Renal pelvis (tissue), 4 donors: ENCODE data around the gene SEMA6D. TPM values are rescaled to one million over a fixed set of nuclear protein-coding genes. Genes with fewer than 3 reads are reported as not detected.
"Not testable (repeated sequence)": the region's sequence is repeated elsewhere in the genome, so short reads cannot be mapped to it uniquely, and the experiment has no call there.

Source experiments
- DNase-seq: peaks from one replicate; pipeline ENCODE4 v3.0.0-alpha.2; 2013
- polyA plus RNA-seq, 3 donors: library from polyadenylated mRNA; unstranded; fragments of 120-200 nt; gene quantifications; one replicate each; pipeline ENCODE4 v1.2.1, GENCODE V29; 2013; ENCODE audit not compliant: insufficient read length in 3 of 3

SEMA6D gene
- polyA plus RNA-seq, 3 donors: 28.0 to 37.1 (median 31.1) TPM

DNA sequence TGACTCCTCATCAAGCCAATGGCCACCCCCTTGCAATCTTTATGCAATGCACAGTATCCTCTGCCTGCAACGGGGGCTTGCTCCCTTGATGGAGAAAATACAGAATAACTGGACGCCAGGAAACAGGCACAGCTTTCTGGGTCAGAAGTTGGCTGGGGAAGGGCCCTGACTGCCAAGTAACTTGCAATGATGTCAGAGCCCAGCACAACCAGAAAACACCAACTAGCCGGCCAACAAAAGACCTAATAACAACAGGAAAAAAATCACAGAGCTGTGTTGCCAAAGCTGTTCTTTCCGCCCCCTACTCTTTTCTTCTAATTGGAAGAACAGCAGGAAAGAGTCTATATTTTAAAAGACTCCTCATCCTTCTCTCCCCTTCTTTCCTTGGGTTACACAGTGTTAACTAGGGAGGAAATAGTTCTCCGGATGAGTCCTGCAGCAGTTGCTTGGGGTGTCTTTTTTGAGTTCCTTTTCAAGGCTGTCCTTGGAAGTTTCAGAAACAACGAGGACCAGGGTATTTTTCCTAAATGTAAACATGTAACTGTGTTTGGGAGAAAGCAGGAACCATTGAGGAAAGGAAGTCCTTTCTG lies 1.4 kb upstream of the SEMA6D start:
- DNase-seq: no peak

DNA sequence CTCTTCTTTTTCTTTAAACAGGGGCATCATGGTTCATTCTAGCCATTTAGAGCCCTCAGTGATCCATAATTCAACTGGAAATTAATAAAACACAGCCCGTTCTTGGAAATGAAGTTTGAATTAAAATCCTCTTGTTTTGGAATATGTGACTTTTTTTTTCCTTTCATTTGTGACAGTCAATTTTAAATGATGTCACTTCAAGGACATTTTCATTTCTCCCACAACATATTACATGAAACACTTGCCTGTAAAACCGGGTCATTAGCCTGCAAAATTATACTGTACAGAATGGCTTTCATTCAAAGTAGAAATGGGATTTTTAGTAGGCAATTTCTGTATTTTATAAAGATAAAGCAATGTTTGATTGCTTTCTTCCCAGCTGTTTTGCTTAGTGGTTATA lies 789 bp upstream of the SEMA6D start:
- no peak for DNase-seq

DNA sequence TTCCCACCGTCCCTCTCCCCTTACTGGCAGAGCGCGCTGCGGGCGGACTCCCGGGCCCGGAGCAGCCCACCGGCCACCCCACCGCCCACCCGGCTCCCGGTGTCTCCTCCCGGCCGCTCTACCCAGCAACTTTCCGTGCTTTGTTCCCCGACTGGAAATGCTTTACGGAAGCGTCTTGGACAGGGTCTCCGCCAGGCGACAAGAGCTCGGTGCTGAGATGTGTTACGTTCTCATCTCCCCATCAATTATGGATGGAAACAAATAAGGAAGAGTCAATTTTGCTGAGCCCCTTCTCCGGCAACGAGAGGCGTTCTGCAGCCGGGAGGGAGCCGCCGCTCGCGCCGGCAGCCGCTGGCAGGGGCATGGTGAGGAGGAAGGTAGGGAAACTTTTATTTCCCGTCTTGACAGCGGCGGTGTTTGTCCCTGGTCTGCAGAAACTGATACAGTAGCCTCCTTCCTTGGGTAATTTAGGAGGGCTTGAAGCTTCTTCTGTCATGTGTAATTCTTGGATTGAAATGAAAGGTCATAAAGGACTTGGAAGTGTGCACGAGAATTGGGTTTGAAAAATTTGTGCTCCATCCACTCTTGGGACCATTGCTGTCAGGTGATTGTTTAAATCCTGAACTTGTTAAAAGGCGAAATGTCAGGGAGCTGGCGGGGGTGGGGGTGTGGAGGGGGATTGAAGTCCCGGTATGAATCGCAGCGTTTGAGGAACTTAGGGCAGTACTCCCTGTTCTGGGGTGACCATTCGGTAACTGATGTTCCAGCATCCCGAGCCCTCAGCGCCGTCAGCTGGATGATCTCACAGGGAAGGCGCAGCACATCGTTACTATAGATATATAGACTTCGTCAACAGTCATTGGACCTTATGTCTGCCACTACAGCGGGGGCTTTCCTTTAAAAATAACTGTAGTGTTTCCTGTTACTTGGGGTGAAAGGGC lies 1.5 kb downstream of the SEMA6D start:
- peak; percentile 43 for DNase-seq

DNA sequence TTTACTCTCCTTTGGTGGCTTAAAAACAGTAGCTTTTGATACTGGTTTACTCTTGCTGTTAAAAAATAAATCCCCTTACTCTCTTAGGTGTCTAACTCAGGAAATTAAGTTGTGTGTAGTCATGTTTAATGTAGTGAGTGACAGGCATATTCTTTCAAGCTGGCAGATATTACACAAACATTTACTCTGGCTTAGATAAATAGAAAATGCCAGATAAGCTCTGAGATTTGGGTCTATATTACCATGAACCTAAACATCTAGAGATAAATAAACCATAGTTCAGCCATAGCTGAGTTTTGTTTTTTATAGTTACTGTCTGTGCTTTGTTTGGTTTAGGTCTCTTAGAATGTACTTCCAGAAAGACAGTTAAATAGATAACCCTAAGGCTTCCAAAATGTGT lies 2.4 kb downstream of the SEMA6D start:
- no peak for DNase-seq

DNA sequence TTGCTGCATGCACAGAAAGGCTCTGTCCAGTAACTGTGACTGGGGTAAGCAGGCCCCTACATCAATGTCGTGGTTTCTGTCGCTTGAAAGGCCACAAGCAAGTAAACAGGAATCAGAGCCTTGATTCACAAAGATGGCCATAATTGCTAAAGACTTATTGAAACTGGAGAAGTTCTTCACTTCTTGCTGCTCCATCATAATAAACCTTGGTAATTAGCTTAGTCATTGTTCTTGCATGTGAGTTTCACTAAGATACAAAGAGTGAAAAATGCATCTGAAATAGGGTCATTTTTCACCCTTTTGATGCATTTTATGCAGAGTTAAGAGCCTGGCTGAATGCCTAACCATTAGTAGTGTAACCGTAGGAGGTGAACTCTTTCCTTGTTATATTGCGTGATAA lies 3.2 kb downstream of the SEMA6D start:
- no peak for DNase-seq

DNA sequence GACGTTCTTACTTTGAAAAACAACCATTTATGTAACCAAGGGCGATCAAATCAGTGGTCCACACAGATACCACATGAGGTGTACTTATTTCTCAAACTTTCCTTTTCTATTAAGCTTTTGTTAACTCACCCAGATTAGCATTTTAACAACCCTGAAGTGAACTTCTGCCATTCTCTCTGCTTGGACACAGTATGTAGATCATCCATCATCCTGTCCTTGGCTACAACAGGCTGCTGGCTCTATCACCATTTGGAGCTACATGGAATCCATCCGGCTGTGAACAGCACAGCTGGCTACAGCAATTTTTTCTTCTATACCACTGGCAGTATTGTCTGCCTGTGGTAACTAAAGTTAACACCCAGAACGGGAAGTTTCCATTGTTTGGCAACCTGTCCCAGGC lies 4.4 kb downstream of the SEMA6D start:
- no peak for DNase-seq

DNA sequence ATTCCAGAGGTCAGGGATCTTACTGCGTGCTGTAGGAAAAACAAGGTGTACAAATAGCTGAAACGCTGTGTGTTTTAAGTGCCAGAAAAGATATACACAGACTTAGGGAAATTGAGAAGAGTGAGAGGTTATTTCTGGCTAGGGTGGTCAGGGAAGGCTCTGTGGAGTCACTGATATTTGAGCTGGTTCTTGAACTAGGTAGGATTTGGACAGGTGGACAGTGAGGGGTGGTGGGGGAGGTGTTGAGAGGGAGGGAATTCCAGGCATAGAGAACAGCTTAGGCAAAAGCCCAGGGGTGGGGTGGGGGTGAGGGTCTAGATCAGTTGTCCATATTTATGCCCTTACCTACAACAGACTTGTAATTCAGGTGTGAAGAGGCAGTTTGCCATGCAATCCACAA lies 7.0 kb downstream of the SEMA6D start:
- DNase-seq: no peak

DNA sequence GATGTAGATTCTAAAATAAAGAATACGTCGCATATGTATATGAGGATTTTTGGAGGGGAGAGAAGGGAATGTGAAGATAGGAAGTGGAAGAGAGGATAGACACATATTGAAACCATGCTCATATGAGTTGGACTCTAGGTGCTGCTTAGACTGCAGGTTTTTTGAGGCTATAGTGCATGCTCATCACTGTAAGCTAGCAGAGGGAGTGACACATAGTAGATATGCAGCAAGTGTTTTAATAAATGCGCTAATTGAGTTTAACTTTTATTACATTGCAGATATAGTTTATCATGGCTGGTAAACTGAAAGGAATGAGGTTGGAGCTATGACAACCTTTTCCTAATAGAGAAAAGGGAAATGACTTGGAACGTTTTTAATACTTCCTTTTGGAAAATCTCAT lies 7.7 kb downstream of the SEMA6D start:
- DNase-seq: no peak

DNA sequence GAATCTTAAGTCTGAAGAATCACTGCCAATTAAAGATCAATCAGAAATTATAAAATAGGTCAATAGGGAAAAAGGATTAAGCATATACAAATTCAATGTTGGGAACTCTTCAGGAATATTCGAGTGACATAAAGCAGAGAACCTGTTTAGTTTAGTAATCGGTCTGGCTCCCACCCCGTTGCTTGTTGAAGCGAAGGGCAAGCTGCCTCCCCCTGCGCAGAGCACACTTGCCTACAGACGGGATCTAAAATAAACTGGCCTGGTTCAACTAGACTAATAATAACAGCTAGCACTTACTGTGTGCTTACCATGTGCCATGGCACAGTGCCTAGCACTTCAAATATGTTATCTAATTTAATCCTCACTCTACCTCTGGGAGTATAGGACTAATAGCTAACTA lies 8.6 kb downstream of the SEMA6D start:
- DNase-seq: no peak

DNA sequence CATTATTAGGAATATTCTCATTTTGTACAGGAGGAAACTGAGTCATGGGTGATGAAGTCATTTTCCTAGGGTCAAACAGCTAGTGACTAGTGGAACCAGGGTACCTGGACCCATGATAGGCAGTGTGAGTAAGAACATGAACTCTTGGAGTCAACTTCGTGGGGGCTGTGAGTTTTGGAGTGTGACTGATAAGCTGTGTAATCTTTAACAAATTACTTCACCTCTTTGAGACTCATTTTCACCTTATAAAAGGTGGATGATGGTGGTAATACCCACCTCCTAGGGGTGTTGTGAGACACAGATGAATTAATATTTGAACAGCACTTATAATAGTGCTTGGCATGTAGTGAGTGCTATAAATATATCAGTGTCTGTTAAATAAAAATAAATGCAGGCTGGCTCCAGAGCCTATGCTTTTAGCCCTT lies 9.1 kb downstream of the SEMA6D start:
- no peak for DNase-seq

DNA sequence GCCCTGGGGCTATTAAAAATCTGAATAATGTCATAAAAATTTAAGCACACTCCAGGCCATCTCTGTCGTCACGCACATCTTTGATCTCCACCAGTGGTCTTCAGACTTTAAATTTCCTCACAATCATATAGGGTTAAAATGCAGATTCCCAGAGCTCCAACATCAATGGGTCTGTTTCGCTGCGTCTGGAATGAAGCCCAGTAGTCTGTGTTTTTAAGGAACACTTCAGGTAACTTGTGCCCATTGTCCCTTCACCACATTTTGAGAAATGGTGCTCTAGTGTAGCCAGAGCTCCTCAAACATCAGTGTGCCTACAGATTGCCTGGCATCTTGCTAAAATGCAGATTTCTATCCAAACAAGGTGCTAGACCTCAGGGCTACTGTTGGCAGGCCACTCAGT lies 9.8 kb downstream of the SEMA6D start:
- no peak for DNase-seq

DNA sequence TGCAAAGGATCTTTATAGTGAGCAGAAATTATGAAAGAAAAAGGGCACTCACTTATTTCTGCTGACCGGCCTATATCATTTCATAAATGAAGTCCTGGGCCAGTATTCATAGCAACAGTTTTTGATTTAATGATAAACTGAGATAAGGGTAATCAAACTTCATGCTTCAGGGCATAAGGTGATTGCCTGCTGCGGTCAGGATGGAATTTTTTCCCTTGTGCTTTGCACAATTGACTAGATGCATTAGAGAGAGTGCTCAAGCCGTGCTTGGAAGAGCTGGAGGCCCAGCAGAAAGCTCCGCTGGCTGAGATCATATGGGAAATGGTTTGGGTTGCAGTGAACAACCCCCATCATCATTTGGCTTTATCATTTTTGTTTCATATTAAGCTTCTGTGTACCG lies 10.4 kb downstream of the SEMA6D start:
- no peak for DNase-seq

DNA sequence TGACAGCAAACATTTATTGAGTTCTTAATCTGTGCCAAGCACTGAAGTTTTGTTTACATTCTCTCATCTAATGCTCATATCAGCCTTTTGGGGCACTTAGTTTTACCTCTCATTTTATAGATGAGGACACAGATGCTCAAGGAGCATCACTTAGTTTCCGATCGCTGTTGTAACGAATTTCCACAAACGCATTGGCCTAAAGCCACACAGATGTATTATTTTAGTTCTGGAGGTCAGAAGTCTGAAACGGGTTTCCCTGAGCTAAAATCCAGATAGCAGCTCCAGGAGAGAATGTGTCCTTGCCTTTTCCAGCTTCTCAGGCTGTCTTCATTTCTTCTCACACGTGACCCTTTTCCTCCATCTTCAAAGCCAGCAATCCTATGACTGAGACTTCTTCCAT lies 11.1 kb downstream of the SEMA6D start:
- no peak for DNase-seq

DNA sequence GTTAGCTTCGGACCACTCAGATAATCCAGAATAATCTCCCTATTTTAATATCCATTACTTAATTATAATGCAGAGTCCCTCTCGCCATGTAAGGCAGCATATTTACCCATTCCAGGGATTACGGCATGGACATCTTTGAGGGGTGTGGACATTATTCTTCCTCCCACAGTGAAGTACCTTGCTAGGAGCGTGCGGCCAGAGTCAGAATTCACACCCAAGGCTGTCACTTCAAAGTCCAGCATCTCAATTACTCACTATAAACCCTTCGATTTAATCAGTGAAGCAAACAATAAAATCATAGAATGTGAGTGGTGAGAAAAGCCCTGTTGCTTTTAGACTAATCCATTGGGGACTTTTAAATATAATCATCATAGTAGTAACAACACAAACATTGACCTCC lies 11.6 kb downstream of the SEMA6D start:
- no peak for DNase-seq

DNA sequence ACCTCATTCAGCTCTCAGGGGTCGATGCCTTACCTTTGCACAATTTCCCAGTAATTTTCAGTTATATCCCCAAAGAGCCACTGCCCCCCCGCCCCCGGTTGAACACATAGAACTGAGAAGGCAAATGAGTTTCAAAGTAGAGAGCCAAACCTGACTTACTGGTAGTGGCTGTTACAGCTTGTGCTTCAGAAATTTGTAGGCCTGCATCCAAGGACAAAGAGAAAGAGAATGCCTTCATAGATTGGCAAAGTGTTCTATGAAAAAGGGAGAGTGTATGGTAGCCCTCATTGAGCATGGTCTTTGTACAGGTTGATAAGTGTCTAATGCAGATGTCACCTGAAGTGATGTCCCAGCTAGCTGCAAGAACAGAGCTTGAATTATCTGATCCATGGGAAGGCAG lies 13.9 kb downstream of the SEMA6D start:
- no peak for DNase-seq

DNA sequence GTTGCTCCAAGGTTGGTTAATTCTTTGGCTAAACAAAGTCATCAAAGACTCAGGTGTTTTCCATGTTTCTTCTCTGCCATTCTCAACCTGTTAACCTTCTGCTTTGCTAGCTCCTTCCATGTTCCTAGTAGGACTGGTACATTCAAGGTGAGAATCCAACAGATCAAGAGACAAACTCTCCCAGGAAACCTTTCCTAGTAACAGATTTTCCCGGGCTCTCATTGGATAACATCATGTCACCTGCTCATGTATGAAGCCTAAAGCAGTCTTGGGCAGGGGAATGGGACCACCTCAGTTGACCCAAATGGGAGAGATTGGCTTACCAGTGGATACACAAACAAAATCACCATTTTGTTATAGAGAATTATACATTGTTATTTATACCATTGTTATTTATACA lies 14.9 kb downstream of the SEMA6D start:
- no peak for DNase-seq

DNA sequence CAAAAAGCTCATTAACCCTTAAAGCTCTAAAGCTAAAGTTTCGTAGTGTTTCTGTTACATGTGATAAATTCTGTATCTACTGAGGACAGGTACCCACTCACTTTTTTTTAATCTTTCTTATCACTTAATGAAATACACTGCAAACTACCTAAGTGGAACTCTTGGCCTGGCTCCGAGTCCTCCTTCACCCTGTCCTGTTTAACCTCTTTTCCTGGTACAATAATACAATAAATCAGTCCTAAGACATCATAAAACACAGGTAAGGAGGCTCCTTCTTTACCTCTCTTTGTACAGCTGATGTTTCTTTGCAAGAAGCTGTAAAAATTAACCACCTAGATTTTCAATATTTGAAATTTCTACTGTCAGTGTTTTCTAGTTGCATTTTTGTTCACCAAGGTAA lies 15.8 kb downstream of the SEMA6D start:
- no peak for DNase-seq

DNA sequence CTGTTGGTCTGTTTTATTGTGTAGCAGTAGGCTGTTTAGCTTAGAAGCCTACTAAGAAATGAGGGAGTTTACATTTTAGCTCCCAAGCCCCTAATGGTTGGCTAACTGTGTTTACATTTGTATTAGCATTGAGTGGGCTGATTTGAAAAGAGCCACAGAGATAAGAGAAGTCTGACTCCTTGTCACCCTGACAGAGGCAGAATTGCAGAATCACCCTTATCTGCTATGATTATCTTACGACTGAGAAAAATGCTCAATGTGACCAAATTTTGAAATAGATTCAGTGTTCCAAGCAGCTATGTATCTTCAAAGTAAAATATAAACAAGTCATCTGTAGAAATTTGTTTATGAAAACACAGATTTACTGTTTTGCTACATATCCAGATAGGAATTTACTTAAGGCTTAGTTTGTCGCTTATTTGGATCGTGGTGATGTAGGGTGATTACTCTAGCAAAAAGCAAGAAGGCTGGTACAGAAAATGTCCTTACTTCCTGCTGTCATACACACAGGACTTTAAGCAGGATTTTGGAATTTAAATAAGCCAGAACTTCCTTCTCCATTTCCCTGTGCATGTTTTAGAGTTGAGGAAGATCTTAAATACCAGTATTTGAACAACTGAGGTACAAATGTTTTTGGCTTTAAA lies 19.0 kb downstream of the SEMA6D start:
- no peak for DNase-seq

DNA sequence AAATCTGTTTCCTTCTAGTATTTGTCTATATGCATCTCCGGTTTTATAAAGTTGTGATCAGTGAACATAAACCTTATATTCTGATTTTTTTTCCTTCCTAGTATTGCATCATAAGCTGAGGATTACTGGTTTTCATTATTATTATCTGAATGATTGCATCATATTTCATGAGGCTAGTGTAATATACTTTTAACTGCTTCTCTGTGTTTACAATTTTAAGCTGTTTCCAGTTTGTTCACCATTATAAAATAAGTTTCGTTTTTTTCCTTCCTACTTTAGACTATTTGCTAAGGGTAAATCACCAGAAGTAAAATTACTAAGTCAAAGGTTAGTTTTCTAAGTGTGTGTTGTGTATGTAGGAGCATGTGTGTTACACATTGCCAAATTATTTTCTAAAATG lies 20.2 kb downstream of the SEMA6D start:
- DNase-seq: no peak

DNA sequence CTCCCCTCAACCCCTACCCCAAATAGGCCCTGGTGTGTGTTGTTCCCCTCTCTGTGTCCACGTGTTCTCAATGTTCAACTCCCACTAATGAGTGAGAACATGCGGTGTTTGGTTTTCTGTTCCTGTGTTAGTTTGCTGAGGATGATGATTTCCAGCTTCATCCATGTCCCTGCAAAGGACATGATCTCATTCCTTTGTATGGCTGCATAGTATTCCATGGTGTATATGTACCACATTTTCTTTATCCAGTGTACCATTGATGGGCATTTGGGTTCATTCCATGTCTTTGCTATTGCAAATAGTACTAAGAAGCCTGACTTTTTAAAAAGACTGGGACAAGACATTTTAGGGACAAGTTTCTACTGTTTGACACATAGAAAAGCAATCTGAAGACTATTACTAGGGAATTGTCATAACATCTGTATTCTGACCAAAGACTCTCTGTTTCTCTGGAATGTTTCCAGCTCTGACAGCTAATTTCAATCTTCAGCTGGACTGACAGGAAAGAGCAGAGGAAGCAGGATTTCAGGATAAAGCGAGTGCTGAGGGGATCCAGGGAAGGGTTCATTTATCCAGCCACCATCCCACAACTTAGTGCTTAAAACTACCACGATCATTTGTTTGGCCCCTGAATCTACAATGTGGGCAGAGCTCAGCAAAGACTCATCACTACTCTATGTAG lies 21.0 kb downstream of the SEMA6D start:
- DNase-seq: not testable (repeated sequence)

DNA sequence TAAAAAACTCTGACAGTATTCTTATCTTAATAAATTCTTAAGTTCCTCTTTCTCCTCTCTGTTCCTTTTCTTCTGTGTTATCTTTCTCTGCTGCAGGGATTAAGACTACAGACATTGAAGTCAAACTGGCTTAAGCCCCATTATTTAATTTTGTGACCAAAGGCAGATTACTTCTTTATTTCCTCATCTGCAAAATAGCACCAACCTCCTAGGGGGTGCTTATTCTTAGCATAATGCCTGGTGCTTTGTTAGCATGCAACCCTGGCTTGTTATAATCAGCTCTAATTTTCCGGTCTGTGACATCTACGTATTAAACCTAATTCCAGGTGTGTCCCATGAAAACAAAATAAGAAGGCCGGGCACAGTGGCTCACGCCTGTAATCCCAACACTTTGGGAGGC lies 23.8 kb downstream of the SEMA6D start:
- DNase-seq: no peak

DNA sequence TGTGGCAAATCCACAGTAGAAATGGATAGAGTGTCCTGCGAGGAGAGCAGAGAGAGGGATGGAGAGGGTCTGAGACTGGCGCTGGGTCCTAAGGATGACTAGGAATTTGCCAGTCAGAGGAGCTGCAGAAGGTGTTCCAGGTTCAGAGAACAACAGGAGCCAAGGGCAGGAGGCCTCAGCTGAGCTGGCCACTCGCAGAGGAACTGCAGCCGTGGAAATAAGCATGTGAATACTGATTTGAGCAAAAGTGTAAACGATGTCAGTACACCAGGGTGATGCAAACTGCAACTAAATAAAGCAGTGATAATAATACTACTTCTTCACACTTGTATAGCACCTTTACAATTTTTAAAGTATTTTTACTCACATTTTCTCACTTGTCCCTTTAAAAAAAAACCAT lies 24.6 kb downstream of the SEMA6D start:
- DNase-seq: no peak

DNA sequence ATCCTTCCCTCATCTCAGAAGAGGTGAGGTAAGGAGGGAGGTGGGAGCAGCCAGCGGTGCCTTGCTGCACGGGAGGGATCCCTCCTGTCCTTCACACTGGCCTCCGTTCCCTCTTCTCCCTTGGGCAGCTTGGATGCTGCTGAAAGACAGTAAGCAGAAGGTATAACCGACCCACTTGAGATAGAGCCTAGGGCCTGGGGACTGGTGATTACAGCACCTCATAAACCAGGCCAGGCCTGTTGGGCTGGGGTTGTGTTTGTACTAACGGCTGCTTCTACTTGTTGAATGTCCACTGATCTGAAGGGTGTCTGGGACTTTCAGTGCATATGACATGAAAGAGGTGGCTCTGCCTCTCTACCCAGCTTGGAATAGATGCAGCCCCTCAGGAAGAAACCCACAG lies 25.0 kb downstream of the SEMA6D start:
- no peak for DNase-seq
